Neuronal stem cell (in vitro differentiated cells): ENCODE data around the gene SMIM24.
A peak's percentile ranks its signal among the peaks of the same experiment; 100 is the strongest.

Experiments
- DNase-seq: peaks from one replicate; pipeline ENCODE4 v3.0.0-alpha.2; 2013; ENCODE audit warnings: low spot score
- H2AFZ ChIP-seq: one replicate; pipeline ENCODE4 v1.6.1; 2013; ENCODE audit warnings: mild to moderate bottlenecking, low read length, inconsistent platforms
- H2AK5ac ChIP-seq: 2 replicates; pipeline ENCODE4 v1.6.1; 2013; ENCODE audit warnings: low read depth, mild to moderate bottlenecking, inconsistent platforms, low read length, moderate library complexity, mixed read lengths
- H2BK120ac ChIP-seq: 2 replicates; pipeline ENCODE4 v1.6.1; 2013; ENCODE audit warnings: low read depth, mild to moderate bottlenecking, inconsistent platforms, low read length, moderate library complexity, mixed read lengths
- H2BK12ac ChIP-seq: one replicate; pipeline ENCODE4 v1.6.1; 2013; ENCODE audit warnings: low read length, inconsistent platforms
- H2BK15ac ChIP-seq: 2 replicates; pipeline ENCODE4 v1.6.1; 2013; ENCODE audit warnings: mild to moderate bottlenecking, low read length, inconsistent platforms, mixed read lengths
- H2BK5ac ChIP-seq: one replicate; pipeline ENCODE4 v1.6.1; 2013; ENCODE audit warnings: inconsistent platforms, mild to moderate bottlenecking, low read length, moderate library complexity
- H3K14ac ChIP-seq: one replicate; pipeline ENCODE4 v1.6.1; 2013; ENCODE audit warnings: low read length, inconsistent platforms
- H3K18ac ChIP-seq: 2 replicates; pipeline ENCODE4 v1.6.1; 2013; ENCODE audit warnings: low read length, inconsistent platforms
- H3K23ac ChIP-seq: 2 replicates; pipeline ENCODE4 v1.6.1; 2013; ENCODE audit warnings: low read depth, mild to moderate bottlenecking, mixed read lengths, low read length, inconsistent platforms; ENCODE audit not compliant: poor library complexity
- H3K27ac ChIP-seq: replicated peaks from 3 replicates; pipeline ENCODE4 v1.5.1; 2013; ENCODE audit warnings: low read length, inconsistent platforms
- H3K27me3 ChIP-seq, 3 experiments: 2 replicates each; pipeline ENCODE4 v1.6.1; 2013; ENCODE audit warnings: low read length in 3 of 3, mild to moderate bottlenecking in 2 of 3, inconsistent platforms in 1 of 3, low read depth in 1 of 3, mixed read lengths in 1 of 3, moderate library complexity in 1 of 3; ENCODE audit not compliant: control insufficient read depth in 3 of 3, insufficient read depth in 3 of 3
- H3K36me3 ChIP-seq, 2 donors: replicated peaks in 1 of 2; 2 replicates each; pipeline ENCODE4 v1.6.1; 2013; ENCODE audit warnings: low read length in 2 of 2; ENCODE audit not compliant: control insufficient read depth in 2 of 2, insufficient read depth in 2 of 2
- H3K4ac ChIP-seq: 2 replicates; pipeline ENCODE4 v1.6.1; 2013; ENCODE audit warnings: inconsistent platforms, mild to moderate bottlenecking, low read length, moderate library complexity
- H3K4me1 ChIP-seq, 2 donors: 1 replicate in 1 of 2; 2 replicates in 1 of 2; pipeline ENCODE4 v1.6.1; 2013; ENCODE audit warnings: low read length in 2 of 2, low read depth in 1 of 2; ENCODE audit not compliant: control insufficient read depth in 2 of 2, insufficient read depth in 1 of 2
- H3K4me2 ChIP-seq: one replicate; pipeline ENCODE4 v1.6.1; 2013; ENCODE audit warnings: mild to moderate bottlenecking, low read length, inconsistent platforms; ENCODE audit not compliant: insufficient read depth, poor library complexity, severe bottlenecking
- H3K4me3 ChIP-seq, 2 donors: 2 replicates each; pipeline ENCODE4 v1.5.1; 2013; ENCODE audit warnings: low read length in 2 of 2, mild to moderate bottlenecking in 2 of 2, inconsistent platforms in 1 of 2, moderate library complexity in 1 of 2
- H3K79me1 ChIP-seq: one replicate; pipeline ENCODE4 v1.6.1; 2013; ENCODE audit warnings: low read depth, mild to moderate bottlenecking, inconsistent platforms, low read length, moderate library complexity
- H3K9ac ChIP-seq: one replicate; pipeline ENCODE4 v1.6.1; 2013; ENCODE audit warnings: mild to moderate bottlenecking, low read depth, low read length, inconsistent platforms; ENCODE audit not compliant: poor library complexity
- H3K9me3 ChIP-seq, 2 donors: replicated peaks in 1 of 2; 2 replicates each; pipeline versions ENCODE3 to v1.6.1; 2013; ENCODE audit warnings: low read length in 2 of 2, mild to moderate bottlenecking in 2 of 2, inconsistent platforms in 1 of 2, low read depth in 1 of 2, mixed read lengths in 1 of 2, moderate library complexity in 1 of 2; ENCODE audit not compliant: control insufficient read depth in 2 of 2, insufficient read depth in 1 of 2
- H4K8ac ChIP-seq: one replicate; pipeline ENCODE4 v1.6.1; 2013; ENCODE audit warnings: low read depth, mild to moderate bottlenecking, inconsistent platforms, low read length, moderate library complexity
- H4K91ac ChIP-seq: one replicate; pipeline ENCODE4 v1.6.1; 2013; ENCODE audit warnings: low read length, low read depth, mild to moderate bottlenecking, inconsistent platforms; ENCODE audit not compliant: poor library complexity
- WGBS, 2 donors: extraction: QIAGEN DNeasy Blood & Tissue Kit; methylation state at CpG; one replicate each; pipeline ENCODE4 v1.1.7; 2013; ENCODE audit warnings: missing lambda C conversion rate in 2 of 2, mixed read lengths in 1 of 2; ENCODE audit not compliant: insufficient read length in 2 of 2, insufficient replicate concordance in 1 of 2; ENCODE audit errors: extremely low coverage in 2 of 2; 5-methylcytosine and 5-hydroxymethylcytosine counted together

SMIM24 gene

GRCh38 chr19:3511506-3512251, 31.4 kb upstream of the SMIM24 start:
- Histone ChIP-seq H3K4me3 (no peak overlapping the region), H2BK15ac (no peak overlapping the region), H3K4me1 (peaks cover 4 to 7% of the 10 kb centered on the region in 2 donors), H3K14ac (no peak overlapping the region), H3K4ac (no peak overlapping the region), H2BK5ac (peak overlapping the region; percentile 4), H2AK5ac (no peak overlapping the region), H4K8ac (no peak overlapping the region), H3K27me3 (no peaks in the 10 kb centered on the region), H3K18ac (no peak overlapping the region), H2AFZ (no peak overlapping the region), H3K36me3 (peaks cover 23 to 82% of the 10 kb centered on the region in 2 donors), H3K4me2 (no peak overlapping the region), H3K79me1 (peaks cover 69% of the 10 kb centered on the region), H3K23ac (no peak overlapping the region), H3K9me3 (no peaks in the 10 kb centered on the region), H4K91ac (no peak overlapping the region), H3K9ac (no peak overlapping the region), H2BK120ac (no peak overlapping the region), H3K27ac (no peak overlapping the region), H2BK12ac (no peak overlapping the region)
- WGBS, 2 donors = no CpG with 5 or more reads among the region's 26 CpGs
- DNase-seq = no peak

GRCh38 chr19:3510727-3511126, 30.4 kb upstream of the SMIM24 start:
- WGBS, 2 donors = no CpG with 5 or more reads among the region's 22 CpGs
- H3K9me3 ChIP-seq = no peaks in the 10 kb centered on the region
- H3K27ac ChIP-seq = no peak overlapping the region
- H3K18ac ChIP-seq = no peak overlapping the region
- no peak overlapping the region for H4K91ac ChIP-seq
- no peaks in the 10 kb centered on the region for H3K27me3 ChIP-seq
- H3K36me3 ChIP-seq = peaks cover 23 to 74% of the 10 kb centered on the region in 2 donors
- no peak for DNase-seq
- H3K79me1 ChIP-seq = peaks cover 64% of the 10 kb centered on the region
- H2BK120ac ChIP-seq = no peak overlapping the region
- no peak overlapping the region for H3K4ac ChIP-seq
- no peak overlapping the region for H3K9ac ChIP-seq
- H2AFZ ChIP-seq = no peak overlapping the region
- no peak overlapping the region for H3K23ac ChIP-seq
- H2BK15ac ChIP-seq = no peak overlapping the region
- no peak overlapping the region for H4K8ac ChIP-seq
- H2BK12ac ChIP-seq = no peak overlapping the region
- no peak overlapping the region for H2BK5ac ChIP-seq
- H3K4me1 ChIP-seq = peaks cover 5 to 7% of the 10 kb centered on the region in 2 donors
- H2AK5ac ChIP-seq = no peak overlapping the region
- H3K14ac ChIP-seq = peak overlapping the region; percentile 56
- H3K4me3 ChIP-seq = no peak overlapping the region
- no peak overlapping the region for H3K4me2 ChIP-seq

GRCh38 chr19:3509566-3509989, 29.3 kb upstream of the SMIM24 start:
- Histone ChIP-seq H2BK12ac (no peak overlapping the region), H3K27ac (no peak overlapping the region), H3K4me1 (peaks cover 9 to 13% of the 10 kb centered on the region in 2 donors), H3K4me2 (no peak overlapping the region), H3K4me3 (no peak overlapping the region), H3K4ac (no peak overlapping the region), H3K79me1 (peaks cover 58% of the 10 kb centered on the region), H3K23ac (peak overlapping the region; percentile 89), H3K9me3 (no peaks in the 10 kb centered on the region), H2BK5ac (no peak overlapping the region), H2AFZ (no peak overlapping the region), H3K18ac (no peak overlapping the region), H3K9ac (no peak overlapping the region), H2BK120ac (no peak overlapping the region), H3K36me3 (peaks cover 23 to 67% of the 10 kb centered on the region in 2 donors), H4K8ac (no peak overlapping the region), H4K91ac (no peak overlapping the region), H2BK15ac (no peak overlapping the region), H2AK5ac (no peak overlapping the region), H3K14ac (no peak overlapping the region), H3K27me3 (no peaks in the 10 kb centered on the region)
- no peak for DNase-seq
- no CpG with 5 or more reads among the region's 15 CpGs for WGBS, 2 donors

GRCh38 chr19:3508771-3509535, 28.6 kb upstream of the SMIM24 start:
- H4K91ac ChIP-seq = no peak overlapping the region
- H2AFZ ChIP-seq = no peak overlapping the region
- H3K36me3 ChIP-seq = peaks cover 21 to 61% of the 10 kb centered on the region in 2 donors
- H3K27ac ChIP-seq = no peak overlapping the region
- H3K14ac ChIP-seq = no peak overlapping the region
- peak overlapping the region; percentile 44 for H3K9ac ChIP-seq
- peak overlapping the region; percentile 11 for H3K4me2 ChIP-seq
- no peak overlapping the region for H2BK12ac ChIP-seq
- H2AK5ac ChIP-seq = no peak overlapping the region
- WGBS, 2 donors = no CpG with 5 or more reads among the region's 23 CpGs
- peaks cover 54% of the 10 kb centered on the region for H3K79me1 ChIP-seq
- H3K4me1 ChIP-seq = peaks cover 9 to 13% of the 10 kb centered on the region in 2 donors
- H3K23ac ChIP-seq = peak overlapping the region; percentile 89
- H4K8ac ChIP-seq = no peak overlapping the region
- H3K4me3 ChIP-seq = no peak overlapping the region
- H3K4ac ChIP-seq = no peak overlapping the region
- no peak for DNase-seq
- H2BK15ac ChIP-seq = peak overlapping the region; percentile 49
- H2BK120ac ChIP-seq = no peak overlapping the region
- H2BK5ac ChIP-seq = peak overlapping the region; percentile 53
- H3K18ac ChIP-seq = peak overlapping the region; percentile 28
- no peaks in the 10 kb centered on the region for H3K9me3 ChIP-seq
- H3K27me3 ChIP-seq = no peaks in the 10 kb centered on the region
